ACC112 (cell line): ENCODE results near the gene TUBA3D.
"Not testable (repeated sequence)": the region's sequence is repeated elsewhere in the genome, so short reads cannot be mapped to it uniquely, and the experiment has no call there.

Experiments
- H2AFZ ChIP-seq: fragments of 200-600 bp; sonication (generic); one replicate; pipeline ENCODE4 v1.6.0; 2017; ENCODE audit warnings: antibody characterized with exemption, low read length; ENCODE audit not compliant: unreplicated experiment
- H3K27ac ChIP-seq: fragments of 200-600 bp; sonication (generic); 2 replicates; pipeline ENCODE4 v1.5.1; 2014; ENCODE audit warnings: low read depth, mild to moderate bottlenecking, antibody characterized with exemption, low read length, moderate library complexity
- H3K27me3 ChIP-seq: fragments of 200-600 bp; sonication (generic); 2 replicates; pipeline ENCODE4 v1.6.1; 2014; ENCODE audit warnings: mild to moderate bottlenecking, antibody characterized with exemption, low read length, moderate library complexity, mixed read lengths; ENCODE audit not compliant: insufficient read depth
- H3K36me3 ChIP-seq: fragments of 200-600 bp; sonication (generic); 2 replicates; pipeline ENCODE4 v1.6.1; 2016; ENCODE audit warnings: mild to moderate bottlenecking, antibody characterized with exemption, low read length, moderate library complexity, mixed read lengths; ENCODE audit not compliant: insufficient read depth
- H3K4me1 ChIP-seq: fragments of 200-600 bp; sonication (generic); one replicate; pipeline ENCODE4 v1.6.1; 2016; ENCODE audit warnings: low read length, mixed read lengths; ENCODE audit not compliant: insufficient read depth, unreplicated experiment, control insufficient read depth
- H3K4me3 ChIP-seq: fragments of 200-600 bp; sonication (generic); 2 replicates; pipeline ENCODE4 v1.5.1; 2014; ENCODE audit warnings: mild to moderate bottlenecking, low read depth, low read length
- H3K79me2 ChIP-seq: fragments of 200-600 bp; sonication (generic); one replicate; pipeline ENCODE4 v1.6.0; 2016; ENCODE audit warnings: low read length; ENCODE audit not compliant: control insufficient read depth, unreplicated experiment, insufficient read depth

TUBA3D gene

GRCh38 chr2:131498321-131498973 is 22.5 kb downstream of the TUBA3D start:
- peaks cover 14% of the 10 kb centered on the region for H3K4me1 ChIP-seq
- peak overlapping the region; percentile 37; the same call in 1 of the 2 replicates for H3K27ac ChIP-seq

GRCh38 chr2:131503587-131503986 is 27.7 kb downstream of the TUBA3D start:
- not testable (repeated sequence) for H3K27ac ChIP-seq, H3K27me3 ChIP-seq, H2AFZ ChIP-seq, H3K4me1 ChIP-seq, H3K79me2 ChIP-seq, H3K36me3 ChIP-seq, H3K4me3 ChIP-seq

More at GRCh38 chr2:131498321-131498973, 22.5 kb downstream of the TUBA3D start:
- not testable (repeated sequence) for H3K27me3 ChIP-seq, H3K36me3 ChIP-seq, H2AFZ ChIP-seq, H3K4me3 ChIP-seq
- H3K79me2 ChIP-seq: peaks cover 51% of the 10 kb centered on the region

DNA sequence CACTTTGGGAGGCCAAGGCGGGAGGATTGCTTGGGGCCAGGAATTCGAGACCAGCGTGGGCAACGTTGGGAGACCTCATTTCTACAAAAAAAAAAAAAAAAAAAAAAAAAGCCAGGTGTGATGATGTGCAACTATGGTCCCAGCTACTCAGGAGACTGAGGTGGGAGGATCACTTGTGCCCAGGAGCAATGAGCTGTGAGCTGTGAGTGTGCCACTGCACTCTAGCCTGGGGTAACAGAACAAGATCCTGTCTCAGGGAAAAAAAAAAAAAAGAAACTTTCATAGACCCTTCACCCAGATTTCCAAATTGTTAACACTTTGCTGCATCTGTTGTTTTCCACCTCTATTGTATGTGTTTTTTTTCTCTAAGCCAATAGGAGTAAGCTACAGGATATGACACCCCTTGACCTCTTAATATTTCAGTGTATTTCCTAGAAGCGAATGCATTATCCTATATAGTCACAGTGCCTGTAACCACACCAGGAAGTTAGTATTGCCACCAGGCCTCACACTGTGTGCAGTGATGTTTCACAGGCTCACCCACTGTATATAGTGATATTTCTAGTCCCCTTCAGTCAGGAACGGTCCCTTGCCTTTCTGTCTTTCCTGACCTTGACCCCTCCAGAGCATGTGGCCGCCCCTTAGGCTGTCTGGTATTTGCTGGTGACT is 28.3 kb downstream of the TUBA3D start:
- not testable (repeated sequence) for H3K79me2 ChIP-seq, H3K4me3 ChIP-seq, H2AFZ ChIP-seq, H3K36me3 ChIP-seq, H3K27ac ChIP-seq, H3K27me3 ChIP-seq, H3K4me1 ChIP-seq

DNA sequence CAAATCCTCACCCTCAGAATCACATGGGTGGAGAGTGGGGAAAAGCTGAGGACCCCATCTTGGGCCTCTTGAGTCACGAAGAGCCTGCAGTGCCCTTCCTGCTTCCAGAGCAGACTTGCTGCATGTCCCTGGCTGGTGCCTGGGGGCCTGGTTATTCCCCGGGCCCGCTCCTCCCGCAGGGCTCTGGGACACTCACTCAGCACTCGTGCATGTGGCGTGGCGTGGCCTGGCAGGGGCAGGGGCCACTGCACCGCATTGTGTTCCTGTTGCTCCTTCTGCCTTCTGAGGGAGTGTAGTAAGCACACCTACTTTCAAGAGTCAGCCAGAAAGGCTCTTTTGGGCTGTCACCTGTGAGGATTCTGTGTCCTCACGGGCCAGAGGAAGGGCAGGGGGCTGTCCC is 33.7 kb downstream of the TUBA3D start:
- H3K36me3 ChIP-seq: 0 out of 2 replicates have a peak, but pooled peaks cover 6% of the 10 kb centered on the region
- H3K27ac ChIP-seq: no peak overlapping the region
- H3K4me3 ChIP-seq: no peak overlapping the region
- H3K79me2 ChIP-seq: no peaks in the 10 kb centered on the region
- H3K27me3 ChIP-seq: no peaks in the 10 kb centered on the region
- H3K4me1 ChIP-seq: no peaks in the 10 kb centered on the region
- no peak overlapping the region for H2AFZ ChIP-seq

DNA sequence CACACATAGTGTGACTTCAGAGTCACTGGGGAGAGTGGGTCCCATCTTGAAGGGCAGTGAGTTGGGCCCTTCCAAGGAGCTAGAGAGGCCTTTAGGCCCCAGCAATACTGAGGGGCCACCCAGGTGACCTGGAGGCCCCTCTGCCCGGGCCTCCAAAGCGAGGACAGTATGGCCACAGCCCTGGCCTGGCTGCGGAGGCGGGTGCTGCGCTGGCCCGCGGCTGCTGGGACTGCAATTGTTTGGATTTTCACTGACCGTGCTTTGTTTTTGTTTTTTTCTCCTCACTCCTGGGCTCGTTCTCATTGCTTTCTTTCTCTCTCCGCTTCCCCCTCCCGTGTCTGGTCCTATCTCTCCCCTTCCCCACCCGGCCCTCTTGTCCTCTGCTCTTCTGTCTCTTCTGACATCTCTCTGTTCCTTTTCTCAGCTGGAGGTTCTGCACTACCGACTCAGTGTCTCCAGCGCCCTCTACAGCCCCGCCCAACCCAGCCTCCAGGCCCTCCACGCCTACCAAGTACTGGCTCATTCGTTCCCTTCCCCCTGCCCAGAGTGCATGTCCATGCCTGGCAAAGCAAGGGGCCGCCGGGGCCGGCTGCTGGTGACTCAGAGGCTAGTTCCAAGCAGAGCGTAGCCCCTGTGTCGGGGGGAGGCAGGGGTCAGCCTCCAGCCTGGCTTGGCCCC is 35.5 kb downstream of the TUBA3D start:
- not testable (repeated sequence) for H3K36me3 ChIP-seq, H3K4me1 ChIP-seq, H3K4me3 ChIP-seq, H3K27me3 ChIP-seq, H3K79me2 ChIP-seq, H2AFZ ChIP-seq, H3K27ac ChIP-seq

DNA sequence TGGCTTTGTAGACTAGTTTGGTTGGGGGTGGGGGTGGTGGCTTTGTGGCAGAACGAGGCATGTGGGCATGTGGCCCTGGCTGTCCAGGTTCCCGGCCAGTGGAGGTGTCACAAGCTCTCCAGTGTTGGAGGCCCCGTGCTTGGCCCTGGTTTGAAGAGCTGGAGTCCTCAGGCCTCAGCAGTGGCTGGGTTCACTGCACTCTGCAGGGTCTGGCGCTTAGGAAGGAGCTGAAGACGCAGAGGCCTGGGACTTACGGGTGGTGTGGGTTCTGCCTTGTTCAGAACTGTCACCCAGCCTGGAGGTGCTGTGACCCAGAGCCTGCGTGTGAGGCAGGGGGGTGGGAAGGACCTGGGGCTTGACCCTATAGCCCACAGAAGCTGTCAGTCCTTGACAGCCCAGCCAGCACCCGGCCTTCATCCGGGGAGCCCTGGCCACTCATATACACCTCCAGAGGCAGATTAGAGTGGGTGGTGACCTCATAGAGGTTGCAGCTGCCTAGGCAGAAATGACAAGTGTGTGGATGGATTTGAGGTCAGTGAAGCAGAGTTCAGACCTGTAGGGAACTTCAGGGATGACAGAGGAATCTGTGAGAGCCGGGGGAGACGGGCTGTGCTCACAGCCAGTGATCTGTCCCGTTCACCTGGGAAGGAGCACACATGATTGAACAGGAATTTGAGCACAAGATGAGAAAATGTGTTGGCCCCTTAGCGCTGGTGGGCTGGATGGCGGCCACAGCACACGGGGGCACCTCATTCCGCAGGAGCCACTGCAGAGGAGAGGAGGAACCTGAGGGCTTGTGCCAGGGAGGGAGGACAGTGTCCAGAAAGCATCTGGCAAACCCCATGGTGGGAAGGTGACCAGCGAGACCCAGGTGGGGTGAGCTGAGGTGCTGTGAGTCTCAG is 36.3 kb downstream of the TUBA3D start:
- H3K79me2 ChIP-seq, H3K27me3 ChIP-seq, H2AFZ ChIP-seq, H3K4me1 ChIP-seq, H3K36me3 ChIP-seq, H3K4me3 ChIP-seq, H3K27ac ChIP-seq: not testable (repeated sequence)

GRCh38 chr2:131514408-131515166 is 38.7 kb downstream of the TUBA3D start:
- not testable (repeated sequence) for H3K36me3 ChIP-seq, H3K4me1 ChIP-seq, H3K27ac ChIP-seq

GRCh38 chr2:131515235-131515634 is 39.3 kb downstream of the TUBA3D start:
- not testable (repeated sequence) for H3K27ac ChIP-seq, H3K79me2 ChIP-seq, H3K4me1 ChIP-seq, H3K36me3 ChIP-seq, H3K4me3 ChIP-seq, H2AFZ ChIP-seq, H3K27me3 ChIP-seq

More at GRCh38 chr2:131514408-131515166, 38.7 kb downstream of the TUBA3D start:
- not testable (repeated sequence) for H3K79me2 ChIP-seq, H2AFZ ChIP-seq, H3K27me3 ChIP-seq, H3K4me3 ChIP-seq

GRCh38 chr2:131516011-131516410 is 40.1 kb downstream of the TUBA3D start:
- no peaks in the 10 kb centered on the region for H3K27me3 ChIP-seq
- H3K36me3 ChIP-seq: no peaks in the 10 kb centered on the region
- no peak overlapping the region for H2AFZ ChIP-seq
- no peak overlapping the region for H3K27ac ChIP-seq
- H3K4me1 ChIP-seq: no peaks in the 10 kb centered on the region
- H3K4me3 ChIP-seq: no peak overlapping the region
- no peaks in the 10 kb centered on the region for H3K79me2 ChIP-seq

DNA sequence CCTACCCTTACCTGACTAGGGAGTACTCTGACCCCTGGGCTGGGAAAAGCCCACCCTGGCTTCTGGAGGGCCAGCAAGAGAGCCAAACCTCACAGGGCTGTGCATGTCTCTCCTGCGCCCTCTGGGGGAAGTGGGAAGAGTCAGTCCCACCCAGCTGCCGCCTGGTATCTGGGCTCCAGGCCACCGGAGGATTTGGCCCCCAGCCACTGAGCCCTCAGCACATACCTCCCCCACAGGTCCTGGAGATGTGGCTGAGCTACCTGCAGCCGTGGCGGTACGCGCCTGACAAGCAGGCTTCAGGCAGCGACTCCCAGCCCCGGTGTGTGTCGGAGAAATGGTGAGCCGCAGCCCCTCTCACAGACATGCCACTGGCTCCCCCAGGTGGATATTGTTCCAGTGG is 40.7 kb downstream of the TUBA3D start:
- not testable (repeated sequence) for H2AFZ ChIP-seq, H3K36me3 ChIP-seq, H3K4me1 ChIP-seq, H3K4me3 ChIP-seq, H3K27me3 ChIP-seq, H3K27ac ChIP-seq, H3K79me2 ChIP-seq
